Measurements from ENCODE around the gene FDCSP.

- TF ChIP-seq CTCF (IDR thresholded peaks at IDR 0.05) (no peak), EZH2 (IDR thresholded peaks at IDR 0.05; ENCODE audit: borderline replicate concordance, insufficient read depth, low read depth, low read length, poor library complexity, severe bottlenecking) (no peak)
Measured at GRCh38 chr4:70243091-70243490, 17.2 kb downstream of the FDCSP start.
